ENCODE measurements around the gene TTC28. TPM values are rescaled to one million over a fixed set of nuclear protein-coding genes. Genes with fewer than 3 reads are reported as not detected.

Gene TTC28
- total RNA-seq, 4 donors from 2014 or later: 35.6 to 42.6 (median 36.9) TPM

- H3K4me1 ChIP-seq: peaks cover 0 to 11% (median 7%) of the 10 kb centered on the region in 4 donors
- H3K4me3 ChIP-seq: no peak overlapping the region
- no peak for DNase-seq (ENCODE audit: extremely low spot score)
- H3K36me3 ChIP-seq: peaks cover 0 to 3% (median 0%) of the 10 kb centered on the region in 4 donors
- H3K9me3 ChIP-seq: no peaks in the 10 kb centered on the region
- 97% methylated on average over 3 of the region's 3 CpGs for WGBS
- TF ChIP-seq CTCF (IDR thresholded peaks at IDR 0.05) (no peak), POLR2AphosphoS5 (IDR thresholded peaks at IDR 0.05) (no peak), EP300 (IDR thresholded peaks at IDR 0.05) (no peak), POLR2A (IDR thresholded peaks at IDR 0.05; ENCODE audit: low read depth) (no peak)
- H3K27me3 ChIP-seq: no peaks in the 10 kb centered on the region
- no peak overlapping the region for H3K27ac ChIP-seq (replicated peaks in 1 of 4)
- intact Hi-C loops (cut with DNase I): no loop called here
These were observed 727.5 kb downstream of the TTC28 start for GRCh38 chr22:27952091-27952490.

GRCh38 chr22:27949421-27949820, 730.2 kb downstream of the TTC28 start:
- Histone ChIP-seq H3K36me3 (peaks cover 0 to 3% (median 0%) of the 10 kb centered on the region in 4 donors), H3K27ac (replicated peaks in 1 of 4) (no peak overlapping the region), H3K27me3 (no peaks in the 10 kb centered on the region), H3K4me3 (no peak overlapping the region), H3K4me1 (peaks cover 0 to 11% (median 7%) of the 10 kb centered on the region in 4 donors), H3K9me3 (no peaks in the 10 kb centered on the region)
- 93% methylated on average over 3 of the region's 3 CpGs for WGBS
- no peak for DNase-seq (ENCODE audit: extremely low spot score)
- no peak for TF ChIP-seq CTCF (IDR thresholded peaks at IDR 0.05)
- TF ChIP-seq POLR2A (IDR thresholded peaks at IDR 0.05; ENCODE audit: low read depth): no peak
- TF ChIP-seq EP300 (IDR thresholded peaks at IDR 0.05): no peak
- no peak for TF ChIP-seq POLR2AphosphoS5 (IDR thresholded peaks at IDR 0.05)
- intact Hi-C loops (cut with DNase I): no loop called here

- no peak for TF ChIP-seq EP300 (IDR thresholded peaks at IDR 0.05)
- TF ChIP-seq POLR2A (IDR thresholded peaks at IDR 0.05; ENCODE audit: low read depth): no peak
- no peak for TF ChIP-seq POLR2AphosphoS5 (IDR thresholded peaks at IDR 0.05)
- no peak for TF ChIP-seq CTCF (IDR thresholded peaks at IDR 0.05)
- intact Hi-C loops (cut with DNase I): no loop called here
- 89% methylated on average over 2 of the region's 2 CpGs for WGBS
- Histone ChIP-seq H3K27ac (replicated peaks in 1 of 4) (no peak overlapping the region), H3K27me3 (no peaks in the 10 kb centered on the region), H3K4me1 (peaks cover 0 to 11% (median 7%) of the 10 kb centered on the region in 4 donors), H3K36me3 (no peaks in the 10 kb centered on the region), H3K4me3 (no peak overlapping the region), H3K9me3 (no peaks in the 10 kb centered on the region)
- DNase-seq (ENCODE audit: extremely low spot score): no peak
These were observed 731.1 kb downstream of the TTC28 start for GRCh38 chr22:27948569-27948968.

- 98% methylated on average over 4 of the region's 4 CpGs for WGBS
- Histone ChIP-seq H3K4me1 (peaks cover 0 to 8% (median 7%) of the 10 kb centered on the region in 4 donors), H3K36me3 (peaks cover 0 to 6% (median 0%) of the 10 kb centered on the region in 4 donors), H3K27ac (replicated peaks in 1 of 4) (no peak overlapping the region), H3K27me3 (no peaks in the 10 kb centered on the region), H3K9me3 (no peaks in the 10 kb centered on the region), H3K4me3 (no peak overlapping the region)
- no peak for TF ChIP-seq CTCF (IDR thresholded peaks at IDR 0.05)
- no peak for TF ChIP-seq POLR2AphosphoS5 (IDR thresholded peaks at IDR 0.05)
- no peak for TF ChIP-seq POLR2A (IDR thresholded peaks at IDR 0.05; ENCODE audit: low read depth)
- no peak for TF ChIP-seq EP300 (IDR thresholded peaks at IDR 0.05)
- no peak for DNase-seq (ENCODE audit: extremely low spot score)
- intact Hi-C loops (cut with DNase I): no loop called here
These were observed 732.2 kb downstream of the TTC28 start for GRCh38 chr22:27947448-27947847.

GRCh38 chr22:27941143-27941542, 738.5 kb downstream of the TTC28 start:
- Histone ChIP-seq H3K27me3 (no peaks in the 10 kb centered on the region), H3K36me3 (peaks cover 0 to 22% (median 2%) of the 10 kb centered on the region in 4 donors), H3K4me3 (no peak overlapping the region), H3K27ac (replicated peaks in 1 of 4) (no peak overlapping the region), H3K9me3 (no peaks in the 10 kb centered on the region), H3K4me1 (no peaks in the 10 kb centered on the region)
- no peak for DNase-seq (ENCODE audit: extremely low spot score)
- intact Hi-C loops (cut with DNase I): no loop called here
- no peak for TF ChIP-seq POLR2A (IDR thresholded peaks at IDR 0.05; ENCODE audit: low read depth)
- no peak for TF ChIP-seq POLR2AphosphoS5 (IDR thresholded peaks at IDR 0.05)
- no peak for TF ChIP-seq CTCF (IDR thresholded peaks at IDR 0.05)
- TF ChIP-seq EP300 (IDR thresholded peaks at IDR 0.05): no peak

Data from esophagus muscularis mucosa (tissue), 4 donors.